Dedifferentiated amniotic fluid mesenchymal stem cell (primary cell): ENCODE measurements around the gene SORCS1.
A peak's percentile ranks its signal among the peaks of the same experiment; 100 is the strongest.
"Not testable (repeated sequence)": the region's sequence is repeated elsewhere in the genome, so short reads cannot be mapped to it uniquely, and the experiment has no call there.

Experiments used
- DNase-seq: peaks from one replicate; pipeline ENCODE4 v3.0.0-alpha.2; 2016; ENCODE audit errors: extremely low spot score

SORCS1 gene

GRCh38 chr10:107051769-107052168 lies 112.7 kb downstream of the SORCS1 start:
- no peak for DNase-seq

DNA sequence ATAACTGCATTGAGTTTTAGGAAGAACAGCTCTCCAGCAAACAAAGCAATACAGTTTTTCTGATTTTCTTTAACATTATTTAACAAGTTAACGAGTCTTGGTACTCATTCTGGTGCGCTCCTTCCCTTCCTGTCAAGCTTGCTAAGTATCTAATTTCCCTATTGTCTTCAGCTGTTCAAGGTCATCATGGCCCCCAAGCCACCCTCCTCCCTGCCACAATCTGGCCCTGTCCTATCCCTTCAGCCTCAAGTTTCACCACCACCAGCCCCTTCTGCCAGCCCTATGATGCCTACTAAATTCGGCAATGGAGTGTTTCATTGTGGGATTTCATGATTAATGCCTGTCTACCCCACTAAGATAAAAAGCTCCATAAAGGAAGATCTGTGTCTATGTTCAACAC lies 121.0 kb downstream of the SORCS1 start:
- DNase-seq: no peak

GRCh38 chr10:107037192-107038122 lies 127.0 kb downstream of the SORCS1 start:
- DNase-seq: no peak

GRCh38 chr10:107033799-107034422 lies 130.6 kb downstream of the SORCS1 start:
- no peak for DNase-seq

DNA sequence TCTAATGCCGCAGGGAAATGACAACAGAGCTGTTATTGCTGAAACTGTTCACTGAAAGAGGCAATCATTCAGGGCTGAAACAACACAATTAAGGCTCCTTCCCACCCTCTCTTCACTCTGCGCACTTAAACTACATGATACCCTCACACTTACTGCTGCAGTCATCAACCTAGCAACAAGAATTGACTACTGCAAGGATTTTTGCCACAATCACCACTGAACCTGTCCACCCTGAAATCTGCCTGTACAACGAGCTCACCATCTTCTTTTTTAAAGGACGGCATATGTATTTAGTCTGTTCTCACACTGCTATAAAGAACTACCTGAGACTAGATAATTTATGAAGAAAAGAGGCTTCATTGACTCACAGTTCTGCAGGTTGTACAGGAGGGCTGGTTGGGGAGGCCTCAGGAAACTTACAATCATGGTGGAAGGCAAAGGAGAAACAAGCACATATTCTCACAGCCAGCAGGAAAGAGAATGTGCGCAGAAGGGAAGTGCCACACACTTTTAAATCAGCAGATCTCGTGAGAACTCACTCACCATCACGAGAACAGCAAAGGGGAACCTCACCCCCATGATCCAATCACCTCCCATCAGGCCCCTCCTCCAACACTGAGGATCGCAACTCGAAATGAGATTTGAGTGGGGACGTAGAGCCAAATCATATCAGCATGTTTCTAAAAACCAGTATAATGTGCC lies 131.7 kb downstream of the SORCS1 start:
- no peak for DNase-seq

DNA sequence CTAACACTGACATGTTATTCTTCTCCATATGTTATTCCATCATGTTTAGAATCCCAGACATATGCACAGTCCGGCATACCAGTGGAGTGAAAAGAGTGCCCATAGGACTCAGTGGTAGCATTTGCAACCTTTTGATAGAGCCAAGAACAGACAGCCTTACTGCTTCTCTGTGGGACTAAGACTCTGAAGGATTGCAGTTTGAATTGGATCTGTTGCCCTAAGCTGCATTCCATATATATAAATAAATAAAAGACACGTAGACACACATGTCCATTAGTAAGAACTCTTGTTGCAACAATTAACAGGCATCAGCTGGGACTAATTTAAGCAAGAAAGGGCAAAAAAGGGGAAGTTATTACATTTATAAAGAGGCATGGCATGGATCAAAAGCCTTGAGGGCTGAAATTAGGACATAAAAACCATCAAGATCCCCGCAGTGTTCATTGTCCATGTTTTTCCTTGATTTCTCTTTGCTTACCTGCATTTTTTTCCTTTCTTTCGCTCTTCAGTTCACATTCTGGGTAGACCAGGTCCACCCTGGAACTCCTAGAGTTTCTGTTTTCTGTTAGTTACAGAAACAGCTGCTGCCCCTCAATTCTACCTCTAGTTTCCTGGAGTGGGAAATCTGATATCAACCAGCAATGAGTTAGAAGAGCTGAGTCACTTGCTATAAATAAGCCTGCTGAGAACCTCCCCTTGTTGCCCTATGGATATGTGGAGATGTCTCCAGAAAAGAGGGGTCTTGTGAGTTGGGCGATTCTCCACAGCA lies 132.4 kb downstream of the SORCS1 start:
- peak; percentile 35 for DNase-seq

GRCh38 chr10:107028236-107028635 lies 136.3 kb downstream of the SORCS1 start:
- DNase-seq: no peak

DNA sequence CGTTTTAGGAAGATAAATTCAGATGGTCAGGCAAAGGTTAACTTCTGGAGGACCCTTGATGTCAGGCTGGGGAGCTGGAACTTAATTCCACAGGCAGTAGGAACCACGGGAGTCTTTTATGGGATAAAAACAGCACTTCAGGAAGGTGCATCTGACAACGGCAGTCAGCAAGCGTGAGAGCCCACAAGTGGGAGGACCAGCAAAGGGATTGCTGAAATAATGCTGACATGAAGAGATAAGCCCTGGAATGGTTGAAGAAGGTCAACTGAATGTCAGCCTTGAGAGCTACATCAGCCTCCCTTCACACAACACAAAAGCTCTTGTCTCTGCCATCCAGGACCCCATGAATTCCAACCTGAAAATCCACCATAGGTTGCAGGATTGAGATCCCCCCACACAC lies 138.8 kb downstream of the SORCS1 start:
- no peak for DNase-seq

DNA sequence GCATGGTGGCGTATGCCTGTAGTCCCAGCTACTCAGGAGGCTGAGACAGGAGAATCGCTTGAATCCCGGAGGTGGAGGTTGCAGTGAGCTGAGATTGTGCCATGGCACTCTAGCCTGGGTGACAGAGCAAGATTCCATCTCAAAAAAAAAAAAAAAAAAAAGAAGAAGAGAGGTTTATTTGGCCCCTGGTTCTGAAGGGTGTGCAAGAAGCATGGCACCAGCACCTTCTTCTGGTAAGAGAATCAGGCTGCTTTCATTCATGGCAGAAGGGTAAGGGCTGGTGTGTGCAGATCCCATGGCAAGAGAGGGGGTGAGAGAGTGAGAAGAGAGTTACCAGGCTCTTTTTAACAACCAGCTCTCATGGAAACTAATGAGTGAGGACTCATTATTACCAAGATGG lies 140.5 kb downstream of the SORCS1 start:
- DNase-seq: not testable (repeated sequence)

DNA sequence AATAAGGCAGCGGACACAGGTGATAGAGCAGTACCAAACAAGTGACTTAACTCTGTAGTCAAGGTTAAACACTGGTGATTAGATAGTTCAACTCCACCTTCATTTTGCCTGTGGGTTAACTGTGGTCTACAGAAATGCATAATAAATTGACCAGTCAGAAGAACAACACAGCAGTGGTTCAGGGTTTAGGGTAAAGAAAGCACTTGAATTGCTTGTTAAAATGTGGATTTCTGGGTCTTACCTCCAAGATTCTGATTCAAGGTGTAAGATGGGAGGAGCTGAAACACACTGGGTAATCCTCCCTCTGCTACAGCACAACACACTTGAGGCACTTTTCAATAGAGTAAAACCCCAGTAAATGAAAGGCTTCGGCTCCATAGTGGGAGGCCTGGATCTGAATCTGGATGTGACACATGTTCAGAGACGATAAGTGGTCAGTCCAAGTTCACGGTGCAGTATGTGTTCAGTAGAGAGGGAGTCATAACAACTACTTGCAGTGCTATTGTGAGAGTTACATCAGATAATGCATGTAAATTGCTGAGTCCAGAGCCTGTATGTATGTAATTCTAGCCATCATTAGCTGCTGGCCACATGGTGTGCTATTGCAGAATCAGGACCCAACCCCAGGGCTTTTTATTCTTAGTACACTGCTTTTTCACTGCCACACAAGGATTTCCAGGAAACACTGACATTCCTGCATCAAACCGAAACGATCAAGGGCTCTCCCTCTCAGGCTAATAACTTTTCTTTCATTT lies 141.7 kb downstream of the SORCS1 start:
- DNase-seq: peak; percentile 65

DNA sequence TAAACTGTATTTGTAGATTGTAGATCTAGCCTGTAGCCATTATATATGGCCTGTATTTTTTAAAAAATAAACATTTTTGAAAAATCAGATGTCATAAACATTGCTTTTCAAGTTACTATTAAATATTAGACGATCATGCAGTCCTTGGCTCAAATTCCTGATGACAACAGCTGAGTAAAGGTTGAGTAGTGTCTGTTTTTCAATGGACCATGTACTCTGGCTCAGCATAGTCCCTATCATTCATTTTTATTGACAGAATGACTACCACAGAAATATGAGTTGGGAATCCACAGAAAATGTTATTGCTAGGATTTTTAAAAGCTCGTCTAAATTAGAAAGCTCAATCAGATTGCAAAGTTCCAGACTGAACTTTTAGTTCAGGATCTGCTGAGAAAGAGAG lies 145.4 kb downstream of the SORCS1 start:
- DNase-seq: no peak

- no peak for DNase-seq
Measured at GRCh38 chr10:107013258-107014006, 151.1 kb downstream of the SORCS1 start.

DNA sequence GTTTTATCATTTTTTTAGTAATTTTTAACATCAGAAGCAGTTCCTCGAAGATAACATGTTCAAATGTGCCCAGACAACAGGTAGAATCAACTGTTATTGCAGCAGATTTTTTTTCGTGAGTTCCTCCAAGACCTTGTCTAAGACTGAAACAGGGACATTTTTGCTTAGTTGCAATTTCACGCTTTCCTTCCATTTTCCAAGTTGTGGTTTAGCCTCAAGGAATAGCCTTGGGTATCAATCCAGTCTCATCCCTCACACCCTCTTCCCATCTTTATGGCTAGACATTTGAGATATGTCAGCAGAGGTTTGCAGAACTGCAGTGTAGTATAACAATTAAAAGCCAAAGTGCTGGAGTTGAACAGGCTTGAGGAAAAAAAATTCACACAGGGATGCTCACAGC lies 152.5 kb downstream of the SORCS1 start:
- DNase-seq: no peak

GRCh38 chr10:107011105-107011504 lies 153.4 kb downstream of the SORCS1 start:
- DNase-seq: no peak

GRCh38 chr10:107010531-107010930 lies 154.0 kb downstream of the SORCS1 start:
- DNase-seq: no peak

DNA sequence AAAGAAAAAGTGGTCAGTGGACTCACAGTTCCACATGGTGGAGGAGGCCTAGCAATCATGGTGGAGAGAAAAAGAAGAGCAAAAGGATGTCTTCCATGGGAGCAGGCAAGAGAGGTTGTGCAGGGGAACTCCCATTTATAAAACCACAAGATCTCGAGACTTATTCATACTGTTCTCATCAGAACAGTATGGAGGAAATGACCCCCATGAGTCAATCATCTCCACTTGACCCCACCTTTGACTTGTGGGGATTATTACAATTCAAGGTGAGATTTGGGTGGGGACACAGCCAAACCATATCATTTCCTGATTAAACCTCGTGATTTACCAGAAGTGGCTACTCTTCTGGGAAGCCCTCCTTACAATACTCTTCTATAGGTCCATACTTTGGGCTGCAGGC lies 160.1 kb downstream of the SORCS1 start:
- DNase-seq: no peak

DNA sequence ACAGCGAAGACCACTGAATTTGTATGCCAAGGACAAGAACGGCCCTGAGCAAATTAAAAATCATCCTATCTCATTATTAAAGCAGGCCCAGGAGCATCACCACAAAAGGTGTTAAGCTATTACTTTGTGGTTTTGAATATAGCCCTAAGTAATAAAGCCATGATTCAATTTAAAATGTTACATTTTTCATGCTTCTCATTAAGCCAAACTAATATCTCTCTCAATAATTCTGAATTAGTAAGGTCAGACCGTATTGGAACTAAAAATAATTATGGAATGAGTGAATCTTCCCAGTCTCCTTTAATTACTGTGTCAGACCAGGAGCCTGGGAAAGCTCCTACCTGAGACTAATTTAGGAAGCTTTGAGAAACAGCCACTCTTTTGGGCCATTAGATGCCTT lies 162.4 kb downstream of the SORCS1 start:
- no peak for DNase-seq

DNA sequence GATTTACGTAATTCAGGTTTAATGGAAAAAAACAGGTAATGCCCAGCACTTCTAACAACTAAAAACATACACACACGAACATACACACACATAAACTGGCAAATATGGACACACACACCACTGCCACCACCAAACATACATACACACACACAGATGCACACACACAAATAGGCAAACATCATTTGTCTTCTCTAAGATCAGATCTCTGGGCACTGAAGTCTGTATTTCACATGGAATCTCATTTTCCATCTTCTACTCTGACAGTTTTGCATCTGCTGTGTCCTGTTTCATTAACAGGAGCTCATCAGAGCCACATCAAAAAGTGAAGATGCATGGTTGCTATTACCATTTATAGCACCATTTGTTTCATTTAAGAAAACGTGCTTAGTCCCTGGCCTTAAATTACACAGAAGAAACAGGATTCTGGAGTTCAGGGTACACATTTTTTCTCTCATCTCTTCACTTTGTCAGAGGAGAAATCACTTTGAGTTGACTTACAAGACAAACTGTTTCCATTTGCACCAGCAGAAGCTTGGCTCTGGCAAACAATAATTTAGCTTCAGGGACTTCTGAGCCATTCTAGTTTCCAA lies 165.3 kb downstream of the SORCS1 start:
- DNase-seq: no peak

DNA sequence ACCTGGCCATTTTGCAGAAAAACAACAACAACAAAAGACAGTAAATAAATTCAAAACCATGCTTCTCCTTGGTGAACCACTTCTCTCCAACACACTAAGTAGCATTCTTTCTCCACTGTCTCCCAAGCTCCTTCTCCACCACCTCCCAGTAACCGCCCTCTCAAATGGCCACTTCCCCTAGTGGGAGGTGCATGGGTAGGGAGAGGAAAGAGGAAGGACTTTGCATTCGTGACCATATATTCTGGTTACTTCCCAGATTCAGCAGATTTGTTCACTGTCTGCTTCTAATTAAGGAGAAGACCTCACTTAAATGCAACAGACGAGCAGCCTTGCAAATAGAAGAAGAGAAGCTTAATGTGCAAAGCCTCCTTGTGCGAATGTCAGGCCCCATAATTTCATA lies 166.8 kb downstream of the SORCS1 start:
- no peak for DNase-seq

GRCh38 chr10:106996510-106996909 lies 168.0 kb downstream of the SORCS1 start:
- DNase-seq: no peak
